Activated CD8-positive, alpha-beta memory T cell treated with anti-CD3 and anti-CD28 coated beads, Interleukin-2, amount 50 U/mL, for 1 hour (primary cell): Measurements from ENCODE around the gene MUC20.

Source experiments
- DNase-seq: peaks from one replicate; pipeline ENCODE4 v3.0.0-alpha.2; 2020; ENCODE audit errors: extremely low read depth

MUC20 gene

DNA sequence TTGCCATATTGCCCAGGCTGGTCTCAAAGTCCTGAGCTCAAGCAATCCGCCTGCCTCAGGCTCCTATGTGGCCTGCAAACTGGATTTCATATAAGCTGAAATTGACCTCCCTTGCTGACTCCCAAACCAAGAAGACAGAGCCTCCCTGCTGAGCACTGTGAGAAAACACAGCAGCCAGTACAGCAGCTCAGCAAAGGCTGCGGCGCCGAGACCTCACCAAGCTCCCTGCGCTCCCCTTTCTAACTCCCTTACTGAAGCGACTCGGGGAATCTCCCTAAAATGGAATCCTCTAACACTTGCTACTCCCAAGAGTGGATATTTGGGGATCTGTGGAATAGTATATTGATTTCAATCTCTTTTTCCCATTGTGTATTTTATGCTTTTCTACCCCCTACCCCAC lies 34.6 kb downstream of the MUC20 start:
- DNase-seq = no peak

- DNase-seq = no peak
Measured at GRCh38 chr3:195755791-195756676, 35.3 kb downstream of the MUC20 start.

GRCh38 chr3:195757438-195757770 lies 36.6 kb downstream of the MUC20 start:
- DNase-seq = no peak

GRCh38 chr3:195757827-195758226 lies 37.0 kb downstream of the MUC20 start:
- no peak for DNase-seq

GRCh38 chr3:195758721-195759353 lies 38.1 kb downstream of the MUC20 start:
- DNase-seq = no peak

DNA sequence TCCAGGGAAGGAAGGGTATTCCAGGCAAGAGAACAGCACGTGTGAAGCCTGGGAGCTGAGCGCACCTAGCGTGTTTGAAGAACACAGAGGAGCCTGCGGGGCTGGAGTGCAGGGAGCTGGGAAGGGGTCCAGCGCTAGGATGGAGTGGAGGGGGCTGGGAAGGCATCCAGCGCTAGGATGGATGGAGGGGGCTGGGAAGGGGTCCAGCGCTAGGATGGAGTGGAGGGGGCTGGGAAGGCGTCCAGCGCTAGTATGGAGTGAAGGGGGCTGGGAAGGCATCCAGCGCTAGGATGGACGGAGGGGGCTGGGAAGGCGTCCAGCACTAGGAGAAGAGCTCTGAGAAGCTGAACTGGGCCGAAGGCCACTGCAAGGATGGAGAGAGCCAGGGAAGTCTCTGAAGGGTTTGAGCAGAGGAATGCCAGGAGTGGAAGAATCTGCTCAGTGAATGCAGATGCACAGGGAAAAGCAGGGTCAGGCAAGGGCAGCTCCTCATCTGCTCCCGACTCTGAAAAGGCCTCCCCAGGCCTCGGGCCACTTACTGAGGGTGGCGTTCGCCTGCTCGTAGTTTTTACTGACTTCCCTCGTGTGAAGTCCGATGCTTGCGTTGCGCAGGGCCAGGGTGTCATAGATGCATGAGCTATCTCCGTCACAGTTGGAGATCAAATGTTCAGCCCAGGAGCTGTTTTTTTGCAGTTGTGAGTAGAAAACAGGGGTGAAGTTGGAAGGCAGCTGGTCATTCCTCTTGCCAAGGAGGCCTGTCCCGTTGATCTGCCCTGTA lies 39.8 kb downstream of the MUC20 start:
- DNase-seq = no peak

DNA sequence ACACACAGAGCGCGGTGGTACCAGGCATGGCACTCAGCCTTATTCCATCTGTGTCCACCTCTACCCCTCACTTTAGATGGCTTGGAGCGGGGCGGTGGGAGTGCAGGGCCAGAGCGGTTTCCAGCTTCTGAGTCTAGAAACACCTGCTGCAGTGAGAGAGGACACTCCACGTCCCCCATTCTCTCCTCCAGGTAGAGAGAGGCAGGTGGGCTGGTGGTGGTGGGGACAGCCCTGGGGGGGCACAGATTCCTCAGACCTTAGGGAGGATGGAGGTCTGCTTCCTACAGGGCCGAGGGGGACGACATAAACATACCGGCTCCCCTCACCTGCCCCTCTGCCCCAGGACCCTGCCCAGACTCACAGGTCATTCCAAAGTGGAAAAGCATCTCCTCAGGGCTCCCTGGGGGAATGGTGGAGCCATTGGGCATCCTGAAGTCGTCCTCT lies 40.4 kb downstream of the MUC20 start:
- DNase-seq = no peak

DNA sequence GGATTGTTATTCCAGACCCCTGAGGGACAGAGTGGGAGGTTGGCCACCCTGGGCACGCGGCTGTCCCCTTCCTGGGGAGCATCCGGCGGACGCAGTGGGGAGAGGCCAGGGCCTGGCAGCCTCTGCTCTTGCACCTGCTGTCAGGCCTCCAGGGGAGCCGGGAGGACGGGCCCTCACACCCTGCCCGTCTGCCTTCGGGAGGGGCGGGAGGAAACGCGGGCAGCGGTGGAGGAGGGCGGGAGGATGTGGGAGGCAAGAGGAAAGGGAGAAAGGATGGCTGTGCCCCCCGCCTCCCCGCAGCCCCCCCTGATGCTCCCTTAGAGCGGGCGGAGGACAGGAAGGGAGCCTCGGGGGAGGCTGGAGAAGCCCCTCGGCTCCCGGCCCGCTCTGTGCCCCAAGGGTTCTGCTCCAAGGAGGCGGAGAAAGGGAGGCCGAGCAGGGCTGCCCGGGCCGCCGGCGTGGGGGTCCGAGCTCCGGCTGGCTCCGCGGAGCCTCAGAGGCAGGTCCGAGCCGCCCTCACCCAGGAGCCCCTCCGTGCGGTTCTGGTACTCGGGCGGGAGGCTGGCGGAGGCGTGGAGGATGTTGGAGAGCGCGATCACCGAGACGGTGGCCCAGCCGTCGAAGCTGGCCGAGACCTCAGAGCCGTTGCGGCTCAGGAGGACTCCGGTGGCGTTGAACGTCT lies 40.9 kb downstream of the MUC20 start:
- no peak for DNase-seq

DNA sequence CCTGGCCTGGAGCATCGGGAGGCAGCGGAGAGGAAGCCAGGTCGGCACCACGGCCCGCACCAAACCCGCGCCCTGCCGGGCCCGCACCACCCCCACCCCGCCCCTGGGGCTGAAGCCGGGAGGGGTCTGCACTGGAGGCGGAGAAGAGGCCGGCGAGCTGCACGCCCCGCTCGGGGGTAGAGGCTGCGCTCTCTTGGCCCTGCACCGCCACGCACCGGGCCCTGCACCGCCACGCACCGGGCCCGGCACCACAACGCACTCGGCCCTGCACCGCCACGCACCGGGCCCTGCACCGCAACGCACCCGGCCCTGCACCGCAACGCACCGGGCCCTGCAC lies 41.4 kb downstream of the MUC20 start:
- no peak for DNase-seq

GRCh38 chr3:195762611-195763010 lies 41.8 kb downstream of the MUC20 start:
- DNase-seq = no peak

- no peak for DNase-seq
Measured at GRCh38 chr3:195763076-195763830, 42.5 kb downstream of the MUC20 start.

DNA sequence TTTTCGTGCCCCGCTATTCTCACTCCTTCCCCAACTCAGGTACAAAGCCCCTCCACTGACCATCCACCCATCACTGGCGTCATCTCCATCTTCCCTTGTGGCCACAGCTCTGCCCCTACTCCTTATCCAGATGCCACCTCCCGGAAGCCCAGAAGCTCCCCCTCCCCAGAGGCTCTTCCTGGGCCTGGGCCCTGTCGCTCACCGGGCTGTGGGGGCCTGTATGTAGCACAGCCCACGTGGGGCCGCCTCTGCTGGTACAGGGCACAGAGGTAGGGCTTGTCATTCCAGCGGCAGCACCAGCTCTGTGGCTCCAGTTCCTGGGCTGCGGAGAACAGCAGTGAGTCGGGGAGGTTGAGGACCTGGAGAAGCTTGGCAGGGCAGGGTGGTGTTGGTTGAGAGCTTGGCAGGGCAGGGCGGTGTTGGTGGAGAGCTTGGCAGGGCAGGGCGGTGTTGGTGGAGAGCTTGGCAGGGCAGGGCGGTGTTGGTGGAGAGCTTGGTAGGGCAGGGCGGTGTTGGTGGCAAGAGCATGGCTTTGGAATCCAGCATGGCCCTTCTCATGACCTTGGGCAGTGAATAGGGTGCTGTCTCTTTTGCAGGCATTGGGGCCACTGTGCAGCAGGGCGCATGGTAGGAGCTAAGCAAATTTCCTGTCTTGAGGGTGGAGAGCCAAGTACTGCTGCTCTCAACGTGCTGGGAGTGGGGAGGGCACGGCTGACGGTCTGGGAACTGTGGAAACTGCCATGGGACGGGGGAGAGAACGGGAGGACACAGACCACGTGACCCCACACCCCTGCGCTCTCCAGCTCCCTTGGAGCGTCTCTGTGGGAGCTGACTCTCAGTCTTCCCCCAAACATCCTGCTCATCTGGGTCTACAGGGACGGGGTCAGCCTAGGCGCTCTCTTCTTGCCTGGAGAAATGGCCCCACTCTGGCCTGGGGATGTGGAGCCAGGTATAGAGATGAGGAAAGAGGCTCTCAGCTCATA lies 43.4 kb downstream of the MUC20 start:
- DNase-seq = no peak

DNA sequence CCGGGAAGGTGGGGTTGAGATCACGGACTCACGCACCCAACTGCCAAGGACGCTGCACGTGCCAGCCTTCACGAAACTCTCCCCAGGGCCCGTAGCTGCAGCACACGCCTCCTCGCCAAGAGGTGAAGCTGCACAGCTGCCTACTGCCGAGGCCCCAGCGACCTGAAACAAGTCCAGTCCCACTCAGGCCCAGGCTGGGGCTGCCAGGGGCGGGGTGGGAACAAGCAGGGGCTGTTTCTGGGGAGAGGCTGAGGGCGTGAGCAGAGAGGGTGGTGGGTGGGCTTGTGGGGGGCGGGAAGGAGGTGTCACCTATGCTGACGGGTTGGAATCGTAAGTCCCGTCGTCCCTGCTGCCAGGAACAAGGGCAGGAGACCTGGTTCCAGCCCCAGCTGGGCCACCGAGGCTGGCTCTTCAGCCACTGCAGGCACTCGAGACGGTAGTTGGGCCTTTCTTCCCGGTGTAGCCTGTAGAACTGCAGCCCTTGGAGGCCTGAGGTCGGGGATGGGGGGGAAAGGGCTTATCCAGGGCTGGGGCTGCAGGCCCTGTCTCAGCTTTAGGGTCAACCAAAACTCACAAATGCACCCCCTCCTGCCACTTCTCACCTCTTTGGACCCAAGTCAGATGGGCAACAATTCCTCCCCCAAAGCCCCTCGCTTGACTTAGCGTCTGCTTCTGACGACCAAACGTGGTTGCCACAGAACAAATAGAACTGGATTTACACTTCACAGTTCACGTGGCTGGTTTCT lies 44.4 kb downstream of the MUC20 start:
- no peak for DNase-seq

DNA sequence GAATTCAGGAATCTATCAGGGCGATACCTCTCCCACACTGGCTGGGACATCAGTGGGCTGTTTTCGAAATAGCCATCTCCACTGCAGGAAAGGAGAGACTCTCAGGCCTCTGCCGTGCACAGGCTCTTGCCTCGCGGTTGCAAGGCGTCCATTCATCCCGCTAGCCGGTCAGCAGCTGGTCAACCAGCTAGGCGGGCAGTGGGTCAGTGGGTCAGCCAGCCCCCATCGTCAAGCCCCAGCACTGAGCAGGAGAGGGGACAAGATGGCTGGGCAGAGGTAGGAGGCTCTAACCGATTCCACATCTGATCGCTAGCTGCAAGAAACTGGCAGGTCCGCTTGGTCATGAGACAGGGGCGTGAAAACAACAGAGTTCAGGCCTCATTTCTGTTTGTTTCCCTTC lies 45.9 kb downstream of the MUC20 start:
- no peak for DNase-seq

GRCh38 chr3:195767792-195768191 lies 47.0 kb downstream of the MUC20 start:
- no peak for DNase-seq

GRCh38 chr3:195768414-195768813 lies 47.6 kb downstream of the MUC20 start:
- no peak for DNase-seq

DNA sequence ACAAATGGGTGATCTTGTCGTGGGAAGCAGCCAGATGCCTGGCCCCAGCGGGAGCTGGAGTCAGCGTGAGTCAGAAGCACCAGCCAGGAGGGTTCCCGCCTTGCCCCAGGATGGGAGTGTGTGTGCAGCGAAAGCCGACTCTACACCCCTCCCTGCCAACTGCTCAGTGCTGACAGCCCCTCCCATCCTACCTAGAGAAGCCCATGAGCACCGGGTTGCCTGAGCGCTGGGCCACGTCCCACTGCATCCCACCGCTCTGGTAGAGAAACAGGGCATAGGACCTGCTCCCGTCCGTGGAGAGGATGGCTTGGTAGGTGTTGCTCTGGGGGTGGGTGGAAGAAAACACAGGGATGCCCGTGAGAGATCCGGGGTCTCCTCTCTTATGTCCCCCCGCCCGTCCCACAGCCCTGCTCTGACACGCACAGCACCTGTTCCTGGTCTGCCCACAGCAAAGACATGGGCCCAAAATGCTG lies 48.1 kb downstream of the MUC20 start:
- DNase-seq = no peak

GRCh38 chr3:195769551-195769950 lies 48.8 kb downstream of the MUC20 start:
- no peak for DNase-seq

DNA sequence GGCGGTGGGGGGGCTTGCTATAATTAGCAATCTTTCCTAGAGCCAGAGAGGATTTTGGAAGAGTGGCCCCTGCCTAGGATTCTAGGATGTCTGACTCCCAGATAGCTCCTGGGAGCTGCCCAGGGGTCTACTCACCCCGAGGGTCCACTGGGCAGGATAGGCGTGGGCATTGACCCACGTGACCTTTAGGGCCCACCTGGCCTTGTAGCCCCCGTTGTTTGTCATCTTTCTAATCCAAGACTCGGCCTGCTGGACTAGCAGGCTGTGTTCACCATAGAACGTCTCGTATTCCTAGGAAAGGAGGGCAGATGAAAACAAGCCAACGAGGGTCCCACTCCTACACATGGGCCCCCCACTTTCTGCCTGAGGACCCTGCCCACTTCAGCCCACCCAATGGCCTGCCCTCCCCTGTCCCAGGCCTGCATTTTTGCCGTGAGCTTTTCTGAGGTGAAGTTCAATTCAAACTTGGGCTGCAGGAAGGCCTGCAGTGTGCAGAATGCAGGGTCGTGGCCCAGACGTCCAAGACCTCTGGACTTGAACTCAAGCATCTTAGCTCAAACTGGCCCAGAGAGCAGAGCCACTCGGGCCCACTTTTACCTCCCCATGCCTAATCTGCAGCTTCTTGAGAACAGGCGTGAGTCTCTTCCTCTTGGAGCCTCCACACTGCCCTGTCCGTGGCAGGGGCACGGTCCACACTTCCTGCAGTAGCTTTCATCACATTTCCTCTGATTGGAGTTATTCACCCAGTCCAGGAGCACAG lies 49.5 kb downstream of the MUC20 start:
- DNase-seq = no peak
